ENCODE measurements around the gene CELF2.

DNA sequence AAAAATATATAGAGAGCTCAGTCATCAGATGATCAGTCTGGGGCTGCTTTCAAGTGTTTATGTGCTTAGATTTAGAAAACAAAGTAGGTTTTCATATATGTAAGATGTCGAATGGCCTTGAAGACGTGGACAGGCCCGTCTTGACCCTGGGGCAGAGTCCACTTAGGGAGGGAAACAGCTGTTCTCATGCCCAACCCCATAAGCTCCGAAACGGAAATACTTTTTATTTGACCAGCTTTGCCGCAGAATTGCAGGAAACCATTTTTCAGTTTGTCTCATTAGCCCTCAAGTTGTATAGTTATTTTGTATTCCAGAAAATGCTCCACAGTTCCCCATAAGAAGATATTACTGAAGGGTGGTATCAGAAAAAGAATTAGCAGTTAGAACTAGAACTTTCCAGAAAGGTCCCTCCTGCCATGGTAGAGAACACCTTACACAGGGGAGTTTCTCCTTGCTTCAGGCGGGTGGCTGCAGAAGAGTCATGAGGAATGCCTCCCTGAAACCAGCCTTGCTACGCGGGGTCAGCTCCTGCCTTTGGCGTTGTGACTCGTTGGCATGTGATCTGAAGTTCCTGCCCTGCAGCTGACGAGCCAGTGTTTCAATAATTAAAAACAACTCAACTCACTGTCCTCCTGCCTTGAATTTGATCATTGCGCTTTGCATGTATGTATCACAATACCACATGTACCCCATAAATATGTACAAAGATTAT lies 192.7 kb downstream of the CELF2 start:
- TF ChIP-seq, protein P1, sequence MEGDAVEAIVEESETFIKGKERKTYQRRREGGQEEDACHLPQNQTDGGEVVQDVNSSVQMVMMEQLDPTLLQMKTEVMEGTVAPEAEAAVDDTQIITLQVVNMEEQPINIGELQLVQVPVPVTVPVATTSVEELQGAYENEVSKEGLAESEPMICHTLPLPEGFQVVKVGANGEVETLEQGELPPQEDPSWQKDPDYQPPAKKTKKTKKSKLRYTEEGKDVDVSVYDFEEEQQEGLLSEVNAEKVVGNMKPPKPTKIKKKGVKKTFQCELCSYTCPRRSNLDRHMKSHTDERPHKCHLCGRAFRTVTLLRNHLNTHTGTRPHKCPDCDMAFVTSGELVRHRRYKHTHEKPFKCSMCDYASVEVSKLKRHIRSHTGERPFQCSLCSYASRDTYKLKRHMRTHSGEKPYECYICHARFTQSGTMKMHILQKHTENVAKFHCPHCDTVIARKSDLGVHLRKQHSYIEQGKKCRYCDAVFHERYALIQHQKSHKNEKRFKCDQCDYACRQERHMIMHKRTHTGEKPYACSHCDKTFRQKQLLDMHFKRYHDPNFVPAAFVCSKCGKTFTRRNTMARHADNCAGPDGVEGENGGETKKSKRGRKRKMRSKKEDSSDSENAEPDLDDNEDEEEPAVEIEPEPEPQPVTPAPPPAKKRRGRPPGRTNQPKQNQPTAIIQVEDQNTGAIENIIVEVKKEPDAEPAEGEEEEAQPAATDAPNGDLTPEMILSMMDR (IDR thresholded peaks at IDR 0.05): no peak
- TF ChIP-seq EP300 (IDR thresholded peaks at IDR 0.05) (no peak), POLR2A (IDR thresholded peaks at IDR 0.05) (no peak)

All from suprapubic skin (tissue), 3 donors.